Keratinocyte (primary cell): ENCODE measurements around the gene ZNF236.

ENCODE experiments used
- EZH2 ChIP-seq: IDR thresholded peaks from one replicate; pipeline ENCODE4 v1.6.1; 2012; ENCODE audit warnings: inconsistent platforms, mild to moderate bottlenecking, low read length, moderate library complexity
- TF ChIP-seq, protein P1 (sequence below), 3 experiments: IDR thresholded peaks in 1 of 3; conservative IDR thresholded peaks in 1 of 3; optimal IDR thresholded peaks in 1 of 3; 2 replicates in 2 of 3; 3 replicates in 1 of 3; pipeline versions ENCODE3 to v1.5.1; 2011; ENCODE audit warnings: low read length in 3 of 3, mild to moderate bottlenecking in 3 of 3, moderate library complexity in 2 of 3, control low read depth in 1 of 3, inconsistent platforms in 1 of 3; ENCODE audit not compliant: insufficient read depth in 2 of 3; ENCODE audit errors: extremely low read depth in 1 of 3

DNA sequence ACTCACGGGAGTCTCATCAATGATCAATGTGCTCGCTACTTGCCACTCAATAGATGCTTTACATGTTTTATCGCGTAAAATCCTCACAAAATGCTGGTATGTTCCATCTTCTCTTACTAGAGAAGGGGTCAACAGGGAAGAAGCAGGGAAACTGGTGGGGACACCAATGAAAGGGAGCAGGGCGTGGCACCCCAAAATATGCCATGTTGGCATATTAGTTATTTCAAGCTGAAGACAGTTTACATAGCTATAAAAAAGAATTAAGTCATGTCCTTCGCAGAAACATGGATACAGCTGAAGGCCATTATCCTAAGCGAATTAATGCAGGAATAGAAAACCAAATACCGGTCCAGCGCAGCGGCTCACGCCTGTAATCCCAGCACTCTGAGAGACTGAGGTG lies 8.1 kb upstream of the ZNF236 start:
- TF ChIP-seq EZH2: no peak
- TF ChIP-seq, protein P1, sequence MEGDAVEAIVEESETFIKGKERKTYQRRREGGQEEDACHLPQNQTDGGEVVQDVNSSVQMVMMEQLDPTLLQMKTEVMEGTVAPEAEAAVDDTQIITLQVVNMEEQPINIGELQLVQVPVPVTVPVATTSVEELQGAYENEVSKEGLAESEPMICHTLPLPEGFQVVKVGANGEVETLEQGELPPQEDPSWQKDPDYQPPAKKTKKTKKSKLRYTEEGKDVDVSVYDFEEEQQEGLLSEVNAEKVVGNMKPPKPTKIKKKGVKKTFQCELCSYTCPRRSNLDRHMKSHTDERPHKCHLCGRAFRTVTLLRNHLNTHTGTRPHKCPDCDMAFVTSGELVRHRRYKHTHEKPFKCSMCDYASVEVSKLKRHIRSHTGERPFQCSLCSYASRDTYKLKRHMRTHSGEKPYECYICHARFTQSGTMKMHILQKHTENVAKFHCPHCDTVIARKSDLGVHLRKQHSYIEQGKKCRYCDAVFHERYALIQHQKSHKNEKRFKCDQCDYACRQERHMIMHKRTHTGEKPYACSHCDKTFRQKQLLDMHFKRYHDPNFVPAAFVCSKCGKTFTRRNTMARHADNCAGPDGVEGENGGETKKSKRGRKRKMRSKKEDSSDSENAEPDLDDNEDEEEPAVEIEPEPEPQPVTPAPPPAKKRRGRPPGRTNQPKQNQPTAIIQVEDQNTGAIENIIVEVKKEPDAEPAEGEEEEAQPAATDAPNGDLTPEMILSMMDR (optimal IDR thresholded peaks at IDR 0.05 in 1 of 3, IDR thresholded peaks at IDR 0.05 in 1 of 3, conservative IDR thresholded peaks at IDR 0.05 in 1 of 3; ENCODE audit: extremely low read depth in 1 of 3, insufficient read depth in 2 of 3, low read length in 3 of 3): no peak
